Aorta (tissue), 5 donors: ENCODE data around the gene FAM209A. TPM values are rescaled to one million over a fixed set of nuclear protein-coding genes. Genes with fewer than 3 reads are reported as not detected.
"Not testable (repeated sequence)": the region's sequence is repeated elsewhere in the genome, so short reads cannot be mapped to it uniquely, and the experiment has no call there.

Experiments used
- ATAC-seq: fragments of 200-7000 bp; cut with Tn5 transposase; one replicate; pipeline ENCODE4 v1.9.1; 2022; ENCODE audit warnings: moderate library complexity; ENCODE audit not compliant: low FRiP score
- DNase-seq, 2 donors: peaks; one replicate each; pipeline ENCODE4 v3.0.0-alpha.2; 2020
- H3K27ac ChIP-seq, 2 donors: one replicate each; pipeline ENCODE4 v1.5.1; 2013; ENCODE audit warnings: low read length in 2 of 2, mild to moderate bottlenecking in 2 of 2, moderate library complexity in 2 of 2, control low read depth in 1 of 2, inconsistent platforms in 1 of 2, low read depth in 1 of 2
- H3K27me3 ChIP-seq, 2 donors: one replicate each; pipeline ENCODE4 v1.6.1; 2013; ENCODE audit warnings: control low read depth in 1 of 2, low read length in 1 of 2, mild to moderate bottlenecking in 1 of 2, moderate library complexity in 1 of 2; ENCODE audit not compliant: insufficient read depth in 2 of 2, control insufficient read depth in 1 of 2
- H3K36me3 ChIP-seq, 2 donors: one replicate each; pipeline ENCODE4 v1.6.1; 2013; ENCODE audit warnings: control low read depth in 1 of 2, low read length in 1 of 2, mild to moderate bottlenecking in 1 of 2; ENCODE audit not compliant: insufficient read depth in 2 of 2, control insufficient read depth in 1 of 2
- H3K4me1 ChIP-seq, 2 donors: one replicate each; pipeline ENCODE4 v1.6.1; 2013; ENCODE audit warnings: low read length in 2 of 2, control low read depth in 1 of 2, mild to moderate bottlenecking in 1 of 2, moderate library complexity in 1 of 2; ENCODE audit not compliant: insufficient read depth in 2 of 2, control insufficient read depth in 1 of 2
- H3K4me3 ChIP-seq, 2 donors: one replicate each; pipeline ENCODE4 v1.5.1; 2013; ENCODE audit warnings: low read length in 2 of 2, control low read depth in 1 of 2, mild to moderate bottlenecking in 1 of 2
- H3K9me3 ChIP-seq: one replicate; pipeline ENCODE4 v1.6.1; 2013; ENCODE audit warnings: mild to moderate bottlenecking, low read length; ENCODE audit not compliant: control insufficient read depth
- WGBS, 2 donors: extraction: QIAGEN DNeasy Blood & Tissue Kit; methylation state at CpG; one replicate each; pipeline ENCODE4 v1.1.7; 2013; 5-methylcytosine and 5-hydroxymethylcytosine counted together
- intact Hi-C, 2 donors: fragments of 100-400 bp; cut with DNase I; formaldehyde crosslinking; loops; one replicate each; pipeline versions ENCODE4 v1.14.2 to v1.15.0; 2022
- long read RNA-seq, 2 donors: library from polyadenylated mRNA; unstranded; transcript quantifications; one replicate each; pipeline ENCODE4 v2.0.0, GENCODE V29; 2020 to 2021
- polyA plus RNA-seq, 2 donors: library from polyadenylated mRNA; stranded (reverse); fragments of 200-250 nt; gene quantifications; one replicate each; pipeline ENCODE4 v1.2.3, GENCODE V29; 2013
- total RNA-seq, 2 donors: library from RNA; stranded (reverse); fragmentation: NEBNext Ultra II Directional; extraction: Animal tissue kit (Norgen Biotek cat#: 25700); gene quantifications; one replicate each; pipeline ENCODE4 v1.2.1, GENCODE V29; 2021
- donor health status: healthy with polysubstance abuse.
- donor health status: Bipolar disorder and iron deficiency.
- donor health status: DM: no; HTN: no; CAD: no.
- donor health status: DM: no; HTN: no; CAD: no.
- donor health status: DM: yes; HTN: yes; CAD: no.

FAM209A gene
- total RNA-seq (1 to 10 TPM in 1 of 2 donors, under 1 TPM in 1; 0.48 to 1.0 TPM), polyA plus RNA-seq (under 1 TPM in 1 of 2 donors, not detected in 1; 0.43 TPM)
- long read RNA-seq, donor 1, partial matches to known transcripts, result 0 of 4 reads
- long read RNA-seq, donor 1, other reads (novel, unspliced or antisense), result 4 of 4 reads
- long read RNA-seq, donor 2, result 0 reads

DNA sequence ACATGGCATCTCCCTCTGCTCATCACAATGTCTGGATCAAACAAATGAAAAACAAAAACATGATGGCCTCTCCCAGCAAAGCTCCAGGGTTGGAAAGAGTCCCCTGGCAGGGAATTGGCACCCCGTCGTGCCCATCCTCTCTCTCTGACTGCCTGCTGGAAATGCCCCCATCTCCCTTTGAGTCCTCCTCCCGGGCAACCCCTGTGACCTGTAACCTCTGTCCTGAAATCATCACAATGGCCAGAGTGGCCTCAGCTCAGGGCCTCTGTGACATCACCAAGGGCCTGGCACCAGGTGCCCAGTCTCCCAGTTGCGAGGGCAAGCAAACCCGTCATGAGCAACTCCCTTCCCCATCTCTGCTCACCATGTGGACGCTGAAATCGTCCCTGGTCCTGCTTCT, at the start of gene FAM209A:
Gene FAM209A, plus strand, starts transcription at position 301 of the 400 bp plus-strand sequence. Its CDS starts 65 bp downstream, at position 366.
- H3K36me3 ChIP-seq, H3K27me3 ChIP-seq, H3K9me3 ChIP-seq, H3K4me1 ChIP-seq, H3K27ac ChIP-seq, intact Hi-C loops, ATAC-seq, H3K4me3 ChIP-seq, DNase-seq: not testable (repeated sequence)
- WGBS, 2 donors, result 90 to 91% methylated on average over 7 of the region's 7 CpGs

GRCh38 chr20:56483970-56484369, 40.6 kb upstream of the FAM209A start:
- intact Hi-C loops, result no loop called here
- H3K27me3 ChIP-seq, result no peaks in the 10 kb centered on the region
- no peak overlapping the region for H3K4me3 ChIP-seq
- 61 to 69% methylated on average over 7 of the region's 7 CpGs for WGBS, 2 donors
- peaks cover 0 to 3% of the 10 kb centered on the region in 2 donors for H3K36me3 ChIP-seq
- no peaks in the 10 kb centered on the region for H3K9me3 ChIP-seq
- no peak overlapping the region for H3K27ac ChIP-seq
- DNase-seq (no peak), ATAC-seq (no peak)
- H3K4me1 ChIP-seq, result no peaks in the 10 kb centered on the region

- no peak overlapping the region for H3K4me3 ChIP-seq
- H3K27ac ChIP-seq, result no peak overlapping the region
- ATAC-seq, result no peak
- no peaks in the 10 kb centered on the region for H3K9me3 ChIP-seq
- intact Hi-C loops, result no loop called here
- DNase-seq, result no peak
- peaks cover 0 to 2% of the 10 kb centered on the region in 2 donors for H3K36me3 ChIP-seq
- no peaks in the 10 kb centered on the region for H3K27me3 ChIP-seq
- no peaks in the 10 kb centered on the region for H3K4me1 ChIP-seq
- WGBS, 2 donors, result 84 to 86% methylated on average over 11 of the region's 11 CpGs
Observed at GRCh38 chr20:56487216-56487615, 37.3 kb upstream of the FAM209A start.

DNA sequence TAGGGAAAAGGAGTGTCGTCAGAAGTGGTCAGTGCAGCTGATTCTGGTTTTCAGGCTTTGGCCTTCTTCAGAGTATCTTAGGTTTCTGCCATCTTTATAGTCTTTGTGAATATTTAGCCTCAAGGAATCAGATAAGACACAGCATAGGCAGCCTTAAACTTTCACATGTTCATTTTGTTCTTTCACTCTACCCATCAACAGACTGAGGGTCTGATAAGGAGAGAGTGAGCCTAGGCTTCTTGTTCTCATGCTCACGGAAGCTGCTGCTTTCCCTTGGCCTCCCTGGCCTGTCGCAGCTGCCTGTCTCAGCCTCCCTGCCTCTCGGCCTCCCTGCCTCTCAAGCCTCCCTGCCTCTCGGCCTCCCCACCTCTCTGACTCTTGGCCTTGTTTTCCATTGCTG, 36.0 kb upstream of the FAM209A start:
- no peak overlapping the region for H3K4me3 ChIP-seq
- H3K36me3 ChIP-seq, result peaks cover 2 to 3% of the 10 kb centered on the region in 2 donors
- DNase-seq, result no peak
- no peak overlapping the region for H3K27ac ChIP-seq
- H3K9me3 ChIP-seq, result no peaks in the 10 kb centered on the region
- 94 to 95% methylated on average over 5 of the region's 5 CpGs for WGBS, 2 donors
- H3K4me1 ChIP-seq, result no peaks in the 10 kb centered on the region
- H3K27me3 ChIP-seq, result no peaks in the 10 kb centered on the region
- intact Hi-C loops, result no loop called here
- no peak for ATAC-seq

GRCh38 chr20:56501116-56501515, 23.4 kb upstream of the FAM209A start:
- H3K4me3 ChIP-seq, result no peak overlapping the region
- WGBS, 2 donors, result 99 to 100% methylated on average over 1 of the region's 1 CpG
- no peak overlapping the region for H3K27ac ChIP-seq
- intact Hi-C loops, result no loop called here
- ATAC-seq (no peak), DNase-seq (no peak)
- H3K27me3 ChIP-seq, result no peaks in the 10 kb centered on the region
- H3K9me3 ChIP-seq, result no peaks in the 10 kb centered on the region
- H3K4me1 ChIP-seq, result no peaks in the 10 kb centered on the region
- no peaks in the 10 kb centered on the region for H3K36me3 ChIP-seq

DNA sequence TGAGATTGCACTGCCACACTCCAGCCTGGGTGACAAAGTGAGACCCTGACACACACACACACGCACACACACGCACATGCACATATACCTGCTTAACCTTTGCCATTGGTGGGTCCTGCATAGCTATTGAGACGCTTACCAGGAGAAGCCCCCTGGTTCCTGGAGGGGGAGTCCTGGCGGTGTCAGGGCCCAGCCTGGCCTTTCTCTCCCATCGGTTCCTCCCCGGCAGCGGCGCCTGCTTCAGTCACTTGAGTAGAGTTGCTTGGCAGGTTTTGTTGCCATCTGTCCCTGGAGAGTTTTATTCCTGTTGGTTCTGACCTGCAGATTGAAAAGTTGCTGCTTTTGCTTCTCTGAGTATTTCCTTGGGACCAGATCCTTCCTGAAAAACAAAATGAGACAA, 20.6 kb upstream of the FAM209A start:
- Histone ChIP-seq H3K4me1 (no peaks in the 10 kb centered on the region), H3K4me3 (no peak overlapping the region), H3K27me3 (no peaks in the 10 kb centered on the region), H3K27ac (no peak overlapping the region), H3K36me3 (no peaks in the 10 kb centered on the region), H3K9me3 (no peaks in the 10 kb centered on the region)
- ATAC-seq, result no peak
- DNase-seq, result no peak
- intact Hi-C loops, result no loop called here
- WGBS, 2 donors, result 86 to 90% methylated on average over 8 of the region's 8 CpGs

DNA sequence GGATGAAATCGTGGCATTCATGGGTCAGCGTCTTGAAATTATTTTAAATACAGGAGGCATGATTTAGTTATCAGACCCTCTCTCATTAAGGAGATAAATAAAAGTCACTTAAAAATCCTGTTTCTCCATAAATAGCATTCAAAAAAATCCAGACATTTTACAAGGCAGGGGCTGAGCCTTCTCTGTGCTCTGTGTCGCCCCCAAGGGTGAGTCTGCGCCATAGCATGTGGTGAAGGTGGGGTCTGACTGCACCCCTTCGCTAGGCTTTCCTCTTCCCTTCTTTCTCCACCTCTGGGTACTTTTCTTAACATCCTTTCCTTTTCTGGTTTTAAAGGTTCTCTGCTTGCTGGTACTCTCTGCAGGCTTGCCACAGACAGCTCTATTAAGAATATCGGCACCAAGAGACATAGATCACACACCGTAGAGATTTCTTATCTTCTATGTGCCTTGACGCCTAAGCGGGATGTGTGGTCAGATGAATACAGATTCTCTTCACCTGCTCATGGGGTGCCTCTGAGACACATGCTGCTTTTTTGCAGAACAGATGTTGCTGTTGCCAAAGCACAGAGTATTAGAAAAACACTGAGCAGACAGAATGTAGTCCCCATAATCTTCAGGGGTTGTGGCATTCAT, 20.1 kb upstream of the FAM209A start:
- H3K27ac ChIP-seq, result no peak overlapping the region
- H3K4me1 ChIP-seq, result no peaks in the 10 kb centered on the region
- no peaks in the 10 kb centered on the region for H3K36me3 ChIP-seq
- WGBS, 2 donors, result 82 to 83% methylated on average over 9 of the region's 9 CpGs
- no peak for DNase-seq
- H3K27me3 ChIP-seq, result no peaks in the 10 kb centered on the region
- no peak overlapping the region for H3K4me3 ChIP-seq
- intact Hi-C loops, result no loop called here
- ATAC-seq, result no peak
- no peaks in the 10 kb centered on the region for H3K9me3 ChIP-seq

GRCh38 chr20:56506103-56506502, 18.4 kb upstream of the FAM209A start:
- no peak for DNase-seq
- H3K36me3 ChIP-seq, result no peaks in the 10 kb centered on the region
- no peaks in the 10 kb centered on the region for H3K9me3 ChIP-seq
- no peak for ATAC-seq
- no peak overlapping the region for H3K27ac ChIP-seq
- no peaks in the 10 kb centered on the region for H3K27me3 ChIP-seq
- no peaks in the 10 kb centered on the region for H3K4me1 ChIP-seq
- no peak overlapping the region for H3K4me3 ChIP-seq
- 60 to 64% methylated on average over 3 of the region's 3 CpGs for WGBS, 2 donors
- intact Hi-C loops, result no loop called here

GRCh38 chr20:56511926-56512325, 12.6 kb upstream of the FAM209A start:
- Histone ChIP-seq H3K27me3 (no peaks in the 10 kb centered on the region), H3K9me3 (no peaks in the 10 kb centered on the region), H3K27ac (no peak overlapping the region), H3K4me3 (no peak overlapping the region), H3K4me1 (no peaks in the 10 kb centered on the region), H3K36me3 (no peaks in the 10 kb centered on the region)
- intact Hi-C loops, result no loop called here
- DNase-seq (no peak), ATAC-seq (no peak)
- WGBS, 2 donors, result 95 to 97% methylated on average over 10 of the region's 10 CpGs
